ENCODE results near the gene IGFBP5.
A peak's percentile ranks its signal among the peaks of the same experiment; 100 is the strongest.

The IGFBP5 gene

DNA sequence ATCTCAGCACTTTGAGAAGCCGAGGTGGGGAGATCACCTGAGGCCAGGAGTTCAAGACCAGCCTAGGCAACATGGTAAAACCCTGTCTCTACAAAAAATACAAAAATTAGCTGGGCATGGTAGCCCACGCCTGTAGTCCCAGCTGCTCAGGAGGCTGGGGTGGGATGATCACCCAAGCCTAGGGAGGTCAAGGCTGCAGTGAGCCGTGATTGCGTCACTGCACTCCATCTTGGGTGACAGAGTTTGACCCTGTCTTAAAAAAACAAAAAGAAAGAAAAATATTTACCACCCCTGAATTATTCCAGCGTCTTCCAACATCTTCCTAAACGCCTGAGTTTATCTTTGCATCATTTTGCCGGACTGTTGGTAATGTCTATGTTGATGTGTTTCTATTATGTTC lies 6.2 kb upstream of the IGFBP5 start:
- H3K27me3 ChIP-seq (replicated peaks) = no peaks in the 10 kb centered on the region

DNA sequence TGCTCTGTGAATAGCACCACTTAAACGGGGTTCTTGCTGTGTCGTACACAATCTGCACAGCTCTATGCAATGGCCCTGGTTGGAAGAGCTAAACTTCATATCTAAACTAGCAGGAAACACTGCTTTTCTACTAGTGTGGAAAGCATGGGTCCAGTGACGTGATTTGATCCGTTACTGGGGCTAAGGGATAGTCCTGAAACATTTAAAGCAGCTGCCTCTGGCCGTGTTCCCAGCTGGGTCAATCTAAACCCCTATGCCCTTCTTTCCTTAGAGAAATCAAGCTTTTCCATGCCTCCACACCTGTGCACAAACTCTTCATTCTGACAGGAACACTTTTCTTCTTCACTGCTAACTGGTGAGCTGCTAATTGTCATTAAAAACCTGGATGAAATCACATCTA lies 5.4 kb upstream of the IGFBP5 start:
- no peak for DNase-seq
- Histone ChIP-seq H3K27ac (no peak overlapping the region), H3K27me3 (replicated peaks) (no peaks in the 10 kb centered on the region), H3K36me3 (replicated peaks) (no peaks in the 10 kb centered on the region), H3K4me3 (ENCODE audit: low read depth, low read length) (no peak overlapping the region)
- TF ChIP-seq, protein P1, sequence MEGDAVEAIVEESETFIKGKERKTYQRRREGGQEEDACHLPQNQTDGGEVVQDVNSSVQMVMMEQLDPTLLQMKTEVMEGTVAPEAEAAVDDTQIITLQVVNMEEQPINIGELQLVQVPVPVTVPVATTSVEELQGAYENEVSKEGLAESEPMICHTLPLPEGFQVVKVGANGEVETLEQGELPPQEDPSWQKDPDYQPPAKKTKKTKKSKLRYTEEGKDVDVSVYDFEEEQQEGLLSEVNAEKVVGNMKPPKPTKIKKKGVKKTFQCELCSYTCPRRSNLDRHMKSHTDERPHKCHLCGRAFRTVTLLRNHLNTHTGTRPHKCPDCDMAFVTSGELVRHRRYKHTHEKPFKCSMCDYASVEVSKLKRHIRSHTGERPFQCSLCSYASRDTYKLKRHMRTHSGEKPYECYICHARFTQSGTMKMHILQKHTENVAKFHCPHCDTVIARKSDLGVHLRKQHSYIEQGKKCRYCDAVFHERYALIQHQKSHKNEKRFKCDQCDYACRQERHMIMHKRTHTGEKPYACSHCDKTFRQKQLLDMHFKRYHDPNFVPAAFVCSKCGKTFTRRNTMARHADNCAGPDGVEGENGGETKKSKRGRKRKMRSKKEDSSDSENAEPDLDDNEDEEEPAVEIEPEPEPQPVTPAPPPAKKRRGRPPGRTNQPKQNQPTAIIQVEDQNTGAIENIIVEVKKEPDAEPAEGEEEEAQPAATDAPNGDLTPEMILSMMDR (IDR thresholded peaks at IDR 0.05; ENCODE audit: low read depth, low read length, missing control alignments) = no peak
- in situ Hi-C loops (cut with HindIII; ENCODE audit: low pct_ligation_motif_present, low sequenced_read_pairs) = loop anchor here (25.0 kb wide), 1 partner anchor 462 kb away; no protein-coding TSS in a partner anchor

More for the DNA sequence above, 6.2 kb upstream of the IGFBP5 start:
- Histone ChIP-seq H3K27ac (no peak overlapping the region), H3K4me3 (ENCODE audit: low read depth, low read length) (no peak overlapping the region), H3K36me3 (replicated peaks) (no peaks in the 10 kb centered on the region)
- in situ Hi-C loops (cut with HindIII; ENCODE audit: low pct_ligation_motif_present, low sequenced_read_pairs) = loop anchor here (25.0 kb wide), 1 partner anchor 461 kb away; no protein-coding TSS in a partner anchor
- DNase-seq = no peak
- TF ChIP-seq, protein P1 (IDR thresholded peaks at IDR 0.05; ENCODE audit: low read depth, low read length, missing control alignments) = no peak

DNA sequence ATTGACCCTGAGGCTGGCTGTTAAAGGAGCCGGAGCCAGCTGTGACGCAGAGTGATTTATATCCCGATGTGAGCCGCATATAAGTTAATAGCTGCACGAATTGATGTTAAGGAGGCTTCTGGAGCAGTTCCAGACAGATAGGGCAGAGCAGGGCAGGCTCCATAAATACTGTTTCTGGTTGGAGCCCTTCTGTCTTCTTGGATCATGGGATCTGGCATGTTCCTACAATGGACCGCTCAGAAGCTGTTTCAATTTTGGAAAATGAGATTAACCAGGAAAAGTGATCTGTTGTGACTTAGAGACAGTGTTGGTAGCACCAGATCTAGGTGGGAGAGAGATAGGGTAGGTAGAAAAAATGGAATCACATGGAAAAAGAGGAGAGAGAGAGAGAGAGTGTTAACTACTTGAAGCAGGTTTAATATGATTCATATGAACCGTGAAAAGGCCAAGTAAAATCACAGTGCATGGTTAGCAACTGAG lies 4.8 kb upstream of the IGFBP5 start:
- H3K36me3 ChIP-seq (replicated peaks) = no peaks in the 10 kb centered on the region
- no peak overlapping the region for H3K4me3 ChIP-seq (ENCODE audit: low read depth, low read length)
- no peaks in the 10 kb centered on the region for H3K27me3 ChIP-seq (replicated peaks)
- no peak for DNase-seq
- TF ChIP-seq, protein P1 (IDR thresholded peaks at IDR 0.05; ENCODE audit: low read depth, low read length, missing control alignments) = no peak
- in situ Hi-C loops (cut with HindIII; ENCODE audit: low pct_ligation_motif_present, low sequenced_read_pairs) = loop anchor here (25.0 kb wide), 1 partner anchor 462 kb away; no protein-coding TSS in a partner anchor
- H3K27ac ChIP-seq = no peak overlapping the region

DNA sequence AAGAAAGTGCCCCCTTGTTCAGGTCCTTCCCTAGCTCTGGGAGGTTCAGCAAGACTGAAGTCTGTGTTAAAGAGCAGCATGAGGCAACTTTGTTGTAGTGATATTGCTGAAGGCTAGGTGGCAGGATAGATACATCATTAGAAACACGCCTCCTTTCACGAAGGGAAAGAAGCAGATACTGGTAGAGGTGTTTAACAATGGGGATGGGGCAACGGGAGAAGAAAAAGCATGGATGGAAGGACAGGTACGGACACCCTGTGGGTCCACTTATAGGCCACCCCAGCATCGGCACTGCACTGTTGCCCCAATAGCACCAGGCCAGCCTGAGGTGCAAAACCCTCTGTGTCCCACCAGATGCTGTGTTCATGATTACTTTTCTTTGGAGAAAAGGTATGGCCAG lies 3.5 kb upstream of the IGFBP5 start:
- Histone ChIP-seq H3K27ac (no peak overlapping the region), H3K27me3 (replicated peaks) (no peaks in the 10 kb centered on the region), H3K4me3 (ENCODE audit: low read depth, low read length) (no peak overlapping the region), H3K36me3 (replicated peaks) (no peaks in the 10 kb centered on the region)
- peak; percentile 54 for DNase-seq
- in situ Hi-C loops (cut with HindIII; ENCODE audit: low pct_ligation_motif_present, low sequenced_read_pairs) = loop anchor here (25.0 kb wide), 1 partner anchor 813 kb away; no protein-coding TSS in a partner anchor
- TF ChIP-seq, protein P1 (IDR thresholded peaks at IDR 0.05; ENCODE audit: low read depth, low read length, missing control alignments) = peak; percentile 74

DNA sequence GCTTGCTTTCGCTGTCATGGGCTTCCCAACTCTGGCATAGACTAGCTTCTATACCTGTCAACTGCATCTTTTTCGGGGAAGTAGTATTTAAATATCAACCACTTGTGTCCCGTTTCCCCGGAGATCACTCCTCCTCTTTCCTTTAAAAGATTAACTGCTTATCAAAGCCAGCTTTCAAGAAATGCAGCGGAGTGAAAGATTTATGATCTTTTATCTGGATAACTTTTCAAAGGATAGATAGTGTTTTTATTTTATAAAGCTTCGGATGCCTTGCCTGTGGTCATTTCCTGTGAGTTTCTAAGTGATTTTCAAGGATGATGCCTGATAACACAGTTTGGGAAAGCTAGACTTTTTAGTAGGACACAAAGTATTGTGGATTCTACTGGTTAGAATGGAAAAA lies 2.9 kb upstream of the IGFBP5 start:
- Histone ChIP-seq H3K36me3 (replicated peaks) (no peaks in the 10 kb centered on the region), H3K27ac (no peak overlapping the region), H3K4me3 (ENCODE audit: low read depth, low read length) (no peak overlapping the region), H3K27me3 (replicated peaks) (no peaks in the 10 kb centered on the region)
- TF ChIP-seq, protein P1 (IDR thresholded peaks at IDR 0.05; ENCODE audit: low read depth, low read length, missing control alignments) = no peak
- in situ Hi-C loops (cut with HindIII; ENCODE audit: low pct_ligation_motif_present, low sequenced_read_pairs) = loop anchor here (25.0 kb wide), 1 partner anchor 814 kb away; no protein-coding TSS in a partner anchor
- DNase-seq = no peak

Measured in brain microvascular endothelial cell (primary cell).